Posterior vena cava (tissue), 2 donors: ENCODE measurements around the gene TSEN15. TPM values are rescaled to one million over a fixed set of nuclear protein-coding genes. Genes with fewer than 3 reads are reported as not detected.
A peak's percentile ranks its signal among the peaks of the same experiment; 100 is the strongest.
"Not testable (repeated sequence)": the region's sequence is repeated elsewhere in the genome, so short reads cannot be mapped to it uniquely, and the experiment has no call there.

Experiments
- DNase-seq: peaks from one replicate; pipeline ENCODE4 v3.0.0-alpha.2; 2020; ENCODE audit warnings: low spot score
- intact Hi-C, 2 donors: fragments of 100-400 bp; cut with DNase I; formaldehyde crosslinking; loops; one replicate each; pipeline versions ENCODE4 v1.14.1 to v1.14.2; 2022 to 2023
- total RNA-seq, 2 donors: library from RNA; stranded (reverse); fragmentation: NEBNext Ultra II Directional; extraction: Animal tissue kit (Norgen Biotek cat#: 25700); gene quantifications; one replicate each; pipeline ENCODE4 v1.2.1, GENCODE V29; 2021
- donor health status: DM: yes; HTN: yes; CAD: no.
- donor health status: DM: yes; HTN: yes; CAD: no.

The TSEN15 gene
- total RNA-seq, 2 donors from 2014 or later = 27.7 to 32.5 TPM

GRCh38 chr1:184028854-184029623 lies 22.5 kb upstream of the TSEN15 start:
- no peak for DNase-seq

GRCh38 chr1:184030433-184031091 lies 21.0 kb upstream of the TSEN15 start:
- intact Hi-C loops = no loop called here
- DNase-seq = no peak

More at GRCh38 chr1:184028854-184029623, 22.5 kb upstream of the TSEN15 start:
- intact Hi-C loops = no loop called here

- intact Hi-C loops = no loop called here
- no peak for DNase-seq
Observed at GRCh38 chr1:184031092-184031408, 20.5 kb upstream of the TSEN15 start.

GRCh38 chr1:184031409-184032107 lies 20.0 kb upstream of the TSEN15 start:
- intact Hi-C loops = no loop called here
- DNase-seq = no peak

GRCh38 chr1:184032306-184032929 lies 19.1 kb upstream of the TSEN15 start:
- DNase-seq = no peak
- intact Hi-C loops = no loop called here

- DNase-seq = no peak
- intact Hi-C loops = no loop called here
Observed at GRCh38 chr1:184032930-184033418, 18.6 kb upstream of the TSEN15 start.

DNA sequence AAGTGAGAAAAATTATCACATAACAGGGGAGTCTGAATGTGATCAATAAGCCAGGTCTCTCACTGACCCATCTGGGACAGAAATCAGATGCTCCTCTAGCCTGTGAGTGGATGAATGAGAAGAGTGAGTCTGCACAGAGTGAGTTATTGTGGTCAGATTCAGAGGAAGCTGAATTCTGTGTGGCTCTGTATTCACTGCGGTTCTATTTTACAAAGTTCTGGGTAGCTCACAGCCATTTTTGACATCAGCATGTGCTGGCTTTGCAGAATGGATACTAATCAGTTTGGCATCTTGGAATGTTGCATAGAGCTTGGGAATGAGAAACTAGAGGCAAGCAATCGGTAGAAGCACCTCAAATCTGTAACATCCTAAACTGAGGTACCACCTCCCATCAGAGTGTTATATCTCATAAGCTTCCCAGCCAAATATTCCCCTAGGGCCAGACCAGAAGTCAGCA lies 17.8 kb upstream of the TSEN15 start:
- DNase-seq = no peak
- intact Hi-C loops = no loop called here

DNA sequence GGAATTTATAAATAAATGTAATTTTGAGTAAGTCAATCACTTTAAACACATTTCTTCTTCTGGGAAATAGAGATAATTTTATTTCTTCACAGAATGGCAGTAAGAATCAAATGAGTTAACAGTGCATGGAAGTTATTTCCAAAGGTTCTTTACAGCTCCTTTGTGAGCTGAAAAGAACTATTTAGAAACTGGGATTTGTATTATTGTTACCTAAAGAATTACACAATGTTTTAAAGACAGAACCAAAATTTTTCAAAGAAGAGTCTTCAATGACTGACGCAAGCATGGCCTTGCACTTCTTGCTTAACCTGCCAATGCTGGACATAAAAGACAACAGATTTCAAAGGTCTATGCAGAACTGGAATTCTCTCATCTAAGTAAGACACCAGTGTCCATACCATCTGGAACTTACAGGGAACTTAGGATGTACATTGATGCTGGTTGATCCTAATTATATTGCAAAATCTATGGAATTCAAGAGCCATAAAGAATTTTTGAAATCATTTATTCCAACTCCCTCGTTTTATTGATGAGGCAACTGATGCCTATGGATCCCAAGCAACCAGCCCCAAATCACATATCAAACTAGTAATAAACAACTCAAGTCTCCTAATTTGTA lies 16.7 kb upstream of the TSEN15 start:
- intact Hi-C loops = no loop called here
- no peak for DNase-seq

GRCh38 chr1:184035719-184036516 lies 15.6 kb upstream of the TSEN15 start:
- peak; percentile 82 for DNase-seq
- intact Hi-C loops = no loop called here

DNA sequence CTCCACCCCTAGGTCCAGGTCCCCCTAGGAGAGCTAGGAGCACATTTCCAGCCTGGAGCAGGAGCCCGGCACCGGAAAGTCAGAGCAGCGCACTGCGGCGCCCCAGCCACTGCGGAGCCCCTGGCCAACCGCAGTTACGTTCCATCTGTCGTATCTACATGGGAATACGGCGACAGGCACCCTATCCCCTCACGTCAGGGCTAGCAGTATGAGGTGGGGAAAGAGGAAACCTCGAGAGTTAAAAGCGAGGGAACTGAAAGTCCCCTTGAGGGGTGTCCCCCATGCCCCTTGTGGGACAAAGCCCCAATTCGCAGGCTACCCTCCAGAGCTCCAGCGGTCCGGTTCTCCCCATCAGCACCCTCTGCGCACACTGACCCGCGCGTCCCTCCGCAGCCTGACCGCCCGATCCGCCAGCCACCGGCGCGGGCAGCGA lies 15.0 kb upstream of the TSEN15 start:
- intact Hi-C loops = no loop called here
- DNase-seq = peak; percentile 78

- intact Hi-C loops = no loop called here
- no peak for DNase-seq
Observed at GRCh38 chr1:184037849-184038591, 13.5 kb upstream of the TSEN15 start.

DNA sequence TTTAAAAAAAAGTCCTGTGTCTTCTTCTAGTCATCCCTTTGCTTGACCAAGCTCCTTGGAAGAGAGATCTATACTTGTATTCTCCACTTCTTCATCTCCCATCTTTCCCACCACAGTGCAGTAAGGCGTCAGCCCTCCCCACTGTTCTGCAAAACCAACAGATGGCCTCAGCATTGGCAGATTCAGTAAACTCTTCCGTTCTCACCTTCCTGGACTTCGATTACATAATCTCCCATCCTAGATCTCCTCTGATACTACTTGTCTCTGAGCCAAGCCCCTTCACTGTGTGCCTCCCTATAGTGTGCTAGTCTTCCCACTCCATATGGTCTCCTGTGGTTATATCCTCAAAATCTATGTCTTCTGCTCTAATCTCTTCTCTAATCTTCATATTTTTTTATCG lies 12.4 kb upstream of the TSEN15 start:
- DNase-seq = no peak

GRCh38 chr1:184041731-184042130 lies 9.8 kb upstream of the TSEN15 start:
- no peak for DNase-seq
- intact Hi-C loops = no loop called here

More for the DNA sequence above, 12.4 kb upstream of the TSEN15 start:
- intact Hi-C loops = no loop called here

- intact Hi-C loops, DNase-seq: not testable (repeated sequence)
Observed at GRCh38 chr1:184043315-184043714, 8.2 kb upstream of the TSEN15 start.

DNA sequence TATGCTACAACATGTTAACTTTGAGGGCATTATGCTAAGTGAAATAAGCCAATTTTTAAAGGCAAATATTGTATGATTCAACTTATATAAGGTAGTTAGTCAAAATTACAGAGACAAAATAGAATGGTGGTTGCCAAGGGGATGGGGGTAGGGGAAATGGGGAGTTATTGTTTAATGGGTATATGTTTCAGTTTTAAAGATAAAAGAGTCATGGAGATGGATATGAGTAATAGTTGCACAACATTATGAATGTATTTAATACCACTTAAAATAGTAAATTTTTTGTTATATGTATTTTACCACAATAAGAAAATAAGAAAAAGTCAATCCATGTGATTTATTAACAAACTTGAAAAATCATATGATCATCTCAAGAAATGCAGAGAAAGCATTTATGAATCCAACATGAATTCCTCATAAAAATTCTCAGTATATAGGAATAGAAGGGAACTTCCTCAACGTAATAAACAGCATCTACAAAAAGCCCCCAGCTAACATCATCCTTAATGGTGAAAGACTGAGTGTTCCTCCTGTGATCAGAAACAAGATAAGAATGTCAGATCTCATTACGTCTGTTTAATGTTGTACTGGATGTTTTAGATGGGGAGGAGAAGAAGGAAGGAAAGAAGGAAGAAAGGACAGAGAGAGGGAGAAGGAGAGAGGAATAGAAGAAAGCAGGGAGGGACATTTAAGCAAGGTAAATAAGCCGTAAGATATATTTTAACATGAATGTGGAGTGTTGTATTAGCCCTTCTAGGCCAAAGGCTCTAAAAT lies 6.7 kb upstream of the TSEN15 start:
- intact Hi-C loops = no loop called here
- no peak for DNase-seq

GRCh38 chr1:184047541-184047940 lies 4.0 kb upstream of the TSEN15 start:
- DNase-seq, intact Hi-C loops: not testable (repeated sequence)
